DND-41 (cell line): ENCODE measurements around the gene ANKS1B.

Source experiments
- CTCF ChIP-seq: IDR thresholded peaks from 2 replicates; pipeline ENCODE4 v1.5.1; 2012; ENCODE audit warnings: borderline replicate concordance, low read length, moderate library complexity, mild to moderate bottlenecking; ENCODE audit not compliant: poor library complexity, severe bottlenecking; ENCODE audit errors: extremely low read depth
- EZH2 ChIP-seq: IDR thresholded peaks from 3 replicates; pipeline ENCODE4 v1.6.1; 2012; ENCODE audit warnings: borderline replicate concordance, low read depth, mild to moderate bottlenecking, moderate library complexity, low read length, inconsistent platforms; ENCODE audit not compliant: severe bottlenecking

GRCh38 chr12:99620159-99620479 lies 364.6 kb downstream of the ANKS1B start:
- TF ChIP-seq CTCF (no peak), EZH2 (no peak)
